Spleen (tissue), 7 donors: ENCODE measurements around the gene CHKA.

Experiments
- CTCF ChIP-seq, 11 experiments: fragments of 200-600 bp in 7 of 11; fragments of 450-650 bp in 4 of 11; sonication (generic) in 4 of 11; IDR thresholded peaks in 8 of 11; conservative IDR thresholded peaks in 3 of 11; 1 replicate in 7 of 11; 2 replicates in 4 of 11; pipeline versions ENCODE4 v1.4.0 to v1.8.0; 2016 to 2021; ENCODE audit warnings: antibody characterized with exemption in 11 of 11, inconsistent platforms in 4 of 11, mild to moderate bottlenecking in 1 of 11
- POLR2AphosphoS5 ChIP-seq, 3 donors: sonication (generic); formaldehyde crosslinking; IDR thresholded peaks; one replicate each; pipeline ENCODE4 v1.5.1; 2017; ENCODE audit warnings: antibody characterized with exemption in 3 of 3
- donor health status: DM: no; HTN: no; CAD: no; lungs with moderate emphysema.
- donor health status: DM: no; HTN: no; CAD: no.
- donor health status: DM: no; HTN: no; CAD: no.

GRCh38 chr11:68044898-68045351, 76.3 kb downstream of the CHKA start:
- TF ChIP-seq CTCF (IDR thresholded peaks at IDR 0.05 in 8 of 11, conservative IDR thresholded peaks at IDR 0.05 in 3 of 11), result no peak
- TF ChIP-seq POLR2AphosphoS5 (IDR thresholded peaks at IDR 0.05), result peak in 1 of 3 donors; percentile 57
